ENCODE data around the gene ABCF3.

The ABCF3 gene

GRCh38 chr3:184173374-184173722 is 12.7 kb upstream of the ABCF3 start:
- no peak for DNase-seq (ENCODE audit: low read depth)
- no peak overlapping the region for H3K4me3 ChIP-seq (ENCODE audit: low read length)
- no peak for TF ChIP-seq CTCF (conservative IDR thresholded peaks at IDR 0.05; ENCODE audit: low read depth, low read length)

GRCh38 chr3:184174284-184174645 is 11.7 kb upstream of the ABCF3 start:
- DNase-seq (ENCODE audit: low read depth) = no peak
- peak overlapping the region; percentile 76 for H3K4me3 ChIP-seq (ENCODE audit: low read length)

GRCh38 chr3:184174646-184175492 is 11.1 kb upstream of the ABCF3 start, which contains the start of gene AP2M1:
TSS of gene AP2M1 (plus strand) at chr3:184174855. CDS start at chr3:184176994, 2,139 bp downstream.
- peak; percentile 98 for DNase-seq (ENCODE audit: low read depth)
- peak; percentile 12 for TF ChIP-seq CTCF (conservative IDR thresholded peaks at IDR 0.05; ENCODE audit: low read depth, low read length)
- H3K4me3 ChIP-seq (ENCODE audit: low read length) = peak within 1 kb of the TSS; percentile 76

More at GRCh38 chr3:184174284-184174645, 11.7 kb upstream of the ABCF3 start:
- no peak for TF ChIP-seq CTCF (conservative IDR thresholded peaks at IDR 0.05; ENCODE audit: low read depth, low read length)

DNA sequence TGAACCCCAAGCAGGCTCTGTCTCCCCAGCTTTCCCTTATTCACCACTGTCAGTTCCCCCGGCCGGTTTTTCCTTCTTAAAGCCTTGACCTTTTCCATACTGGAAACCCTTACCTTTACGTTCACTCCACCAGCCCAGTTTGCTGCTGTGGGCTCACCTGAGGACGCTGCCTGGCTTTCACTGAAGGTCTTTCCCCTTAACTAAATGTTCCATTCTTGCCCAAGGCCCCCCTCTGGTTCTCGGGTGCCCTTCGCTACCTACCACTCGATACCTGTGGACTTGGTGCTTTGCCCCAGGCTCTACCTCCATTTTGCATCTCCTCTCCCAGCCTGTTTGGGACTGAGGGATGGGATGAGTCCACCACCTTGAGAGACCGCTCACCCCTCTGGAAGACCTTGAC is 10.5 kb upstream of the ABCF3 start:
- no peak for TF ChIP-seq CTCF (conservative IDR thresholded peaks at IDR 0.05; ENCODE audit: low read depth, low read length)
- H3K4me3 ChIP-seq (ENCODE audit: low read length) = peak overlapping the region; percentile 76
- DNase-seq (ENCODE audit: low read depth) = no peak

DNA sequence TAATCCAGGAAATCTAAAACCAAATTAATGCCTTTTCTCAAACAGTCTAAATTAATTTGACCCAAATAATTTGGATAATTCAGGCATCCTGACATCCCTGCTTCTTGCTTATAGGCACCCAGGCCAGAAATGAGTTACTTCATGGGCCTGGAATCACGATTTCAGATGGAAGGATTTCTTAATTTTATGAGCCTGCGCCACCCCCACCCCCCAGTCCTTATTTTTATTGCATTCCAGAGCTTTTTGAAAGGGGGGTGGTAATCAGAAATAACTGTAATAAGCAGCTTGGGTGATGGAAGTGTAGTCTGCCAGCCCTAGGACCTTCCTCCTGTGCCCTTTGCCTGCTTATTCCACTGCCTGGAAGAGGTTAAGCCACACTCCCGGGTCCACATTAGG is 10.0 kb upstream of the ABCF3 start:
- H3K4me3 ChIP-seq (ENCODE audit: low read length) = peak overlapping the region; percentile 76
- TF ChIP-seq CTCF (conservative IDR thresholded peaks at IDR 0.05; ENCODE audit: low read depth, low read length) = no peak
- DNase-seq (ENCODE audit: low read depth) = no peak

DNA sequence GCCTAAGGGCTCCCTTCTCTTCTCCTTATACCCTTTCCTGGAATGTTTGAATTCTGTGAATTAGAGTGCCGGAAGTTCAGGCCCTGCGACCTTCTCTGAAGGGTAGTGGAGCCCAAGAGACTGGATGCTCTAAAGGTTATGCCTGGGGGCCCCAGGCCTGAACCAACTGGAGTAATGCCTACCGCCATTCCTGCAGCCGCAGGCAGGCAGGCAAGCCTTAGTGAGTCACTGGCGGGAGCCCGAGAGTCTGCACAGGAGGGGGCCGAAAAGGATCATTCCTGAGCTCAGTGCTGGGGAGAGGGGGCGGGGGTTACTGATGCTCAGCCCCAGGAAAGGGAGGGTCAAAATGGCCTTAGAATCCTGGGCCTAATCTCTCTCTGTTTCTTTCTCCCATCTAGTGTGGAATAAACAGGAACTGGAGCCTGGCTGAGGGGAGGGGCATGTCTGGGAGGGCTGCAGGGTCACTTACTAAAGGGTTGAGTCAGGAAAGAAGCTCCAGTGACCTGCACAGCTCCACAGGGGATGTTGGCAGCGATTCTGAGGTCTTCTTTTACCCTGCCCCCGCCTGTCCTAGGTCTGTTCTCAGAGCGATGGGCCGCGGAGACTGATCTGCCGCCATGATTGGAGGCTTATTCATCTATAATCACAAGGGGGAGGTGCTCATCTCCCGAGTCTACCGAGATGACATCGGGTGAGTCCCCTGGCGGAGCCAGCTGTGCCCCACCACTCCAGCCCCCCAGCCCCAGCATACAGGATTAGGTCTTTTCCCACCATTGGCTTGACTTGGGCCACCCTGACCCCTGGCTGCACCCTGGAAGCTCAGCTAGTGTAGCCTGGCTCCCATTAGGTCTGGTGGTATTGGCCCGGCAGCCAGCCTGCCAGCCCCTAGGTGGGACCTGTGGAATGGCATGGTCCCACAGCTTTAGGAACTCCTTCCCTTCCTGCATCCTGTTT is 9.3 kb upstream of the ABCF3 start:
- peak; percentile 3 for TF ChIP-seq CTCF (conservative IDR thresholded peaks at IDR 0.05; ENCODE audit: low read depth, low read length)
- peak; percentile 81 for DNase-seq (ENCODE audit: low read depth)
- peak overlapping the region; percentile 76 for H3K4me3 ChIP-seq (ENCODE audit: low read length)

Data from retinal pigment epithelial cell (primary cell).